ENCODE measurements around the gene DGCR8.

DGCR8 gene

DNA sequence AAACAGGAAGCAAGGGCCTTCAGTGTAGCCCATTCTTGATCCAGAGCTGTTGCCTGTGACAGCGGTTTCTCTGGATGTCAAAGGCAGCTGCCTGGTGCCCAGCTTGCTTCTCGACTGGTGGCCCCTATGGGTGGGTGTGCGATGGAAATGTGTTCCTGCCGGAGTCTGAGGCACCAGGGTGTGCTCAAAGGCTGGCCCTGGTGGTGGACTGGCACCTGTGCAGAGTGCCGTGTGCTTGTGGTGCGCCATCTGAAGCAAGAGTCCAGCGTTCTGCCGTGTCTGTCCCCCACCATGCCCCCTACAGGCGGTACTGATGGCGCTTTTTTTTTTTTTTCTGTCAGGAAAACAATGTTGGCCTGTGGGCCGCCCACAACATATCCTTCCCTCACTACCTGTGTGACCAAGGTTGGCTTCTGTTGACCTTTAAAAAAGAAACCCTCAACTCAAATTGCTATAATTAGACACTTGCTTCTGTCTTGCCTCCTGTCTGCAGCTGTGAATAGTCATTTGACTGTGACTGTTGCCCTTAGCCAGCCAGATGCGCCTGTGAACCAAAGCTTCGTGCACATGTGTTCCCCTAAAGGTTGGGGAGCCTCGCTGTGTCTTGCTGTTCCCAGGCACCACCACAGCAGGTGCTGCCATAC is 31.1 kb downstream of the DGCR8 start:
- TF ChIP-seq, protein P1, sequence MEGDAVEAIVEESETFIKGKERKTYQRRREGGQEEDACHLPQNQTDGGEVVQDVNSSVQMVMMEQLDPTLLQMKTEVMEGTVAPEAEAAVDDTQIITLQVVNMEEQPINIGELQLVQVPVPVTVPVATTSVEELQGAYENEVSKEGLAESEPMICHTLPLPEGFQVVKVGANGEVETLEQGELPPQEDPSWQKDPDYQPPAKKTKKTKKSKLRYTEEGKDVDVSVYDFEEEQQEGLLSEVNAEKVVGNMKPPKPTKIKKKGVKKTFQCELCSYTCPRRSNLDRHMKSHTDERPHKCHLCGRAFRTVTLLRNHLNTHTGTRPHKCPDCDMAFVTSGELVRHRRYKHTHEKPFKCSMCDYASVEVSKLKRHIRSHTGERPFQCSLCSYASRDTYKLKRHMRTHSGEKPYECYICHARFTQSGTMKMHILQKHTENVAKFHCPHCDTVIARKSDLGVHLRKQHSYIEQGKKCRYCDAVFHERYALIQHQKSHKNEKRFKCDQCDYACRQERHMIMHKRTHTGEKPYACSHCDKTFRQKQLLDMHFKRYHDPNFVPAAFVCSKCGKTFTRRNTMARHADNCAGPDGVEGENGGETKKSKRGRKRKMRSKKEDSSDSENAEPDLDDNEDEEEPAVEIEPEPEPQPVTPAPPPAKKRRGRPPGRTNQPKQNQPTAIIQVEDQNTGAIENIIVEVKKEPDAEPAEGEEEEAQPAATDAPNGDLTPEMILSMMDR (IDR thresholded peaks at IDR 0.05; ENCODE audit: insufficient read depth, low read length, poor library complexity, severe bottlenecking) = peak; percentile 70
- no peaks in the 10 kb centered on the region for H3K27me3 ChIP-seq (replicated peaks; ENCODE audit: control insufficient read depth, insufficient read depth, low read length)
- H3K4me3 ChIP-seq (replicated peaks; ENCODE audit: low read depth, low read length) = no peak overlapping the region
- peaks cover 52% of the 10 kb centered on the region for H3K36me3 ChIP-seq (ENCODE audit: control insufficient read depth, insufficient read depth, low read length)
- no peak for DNase-seq (ENCODE audit: extremely low read depth, insufficient read length)

DNA sequence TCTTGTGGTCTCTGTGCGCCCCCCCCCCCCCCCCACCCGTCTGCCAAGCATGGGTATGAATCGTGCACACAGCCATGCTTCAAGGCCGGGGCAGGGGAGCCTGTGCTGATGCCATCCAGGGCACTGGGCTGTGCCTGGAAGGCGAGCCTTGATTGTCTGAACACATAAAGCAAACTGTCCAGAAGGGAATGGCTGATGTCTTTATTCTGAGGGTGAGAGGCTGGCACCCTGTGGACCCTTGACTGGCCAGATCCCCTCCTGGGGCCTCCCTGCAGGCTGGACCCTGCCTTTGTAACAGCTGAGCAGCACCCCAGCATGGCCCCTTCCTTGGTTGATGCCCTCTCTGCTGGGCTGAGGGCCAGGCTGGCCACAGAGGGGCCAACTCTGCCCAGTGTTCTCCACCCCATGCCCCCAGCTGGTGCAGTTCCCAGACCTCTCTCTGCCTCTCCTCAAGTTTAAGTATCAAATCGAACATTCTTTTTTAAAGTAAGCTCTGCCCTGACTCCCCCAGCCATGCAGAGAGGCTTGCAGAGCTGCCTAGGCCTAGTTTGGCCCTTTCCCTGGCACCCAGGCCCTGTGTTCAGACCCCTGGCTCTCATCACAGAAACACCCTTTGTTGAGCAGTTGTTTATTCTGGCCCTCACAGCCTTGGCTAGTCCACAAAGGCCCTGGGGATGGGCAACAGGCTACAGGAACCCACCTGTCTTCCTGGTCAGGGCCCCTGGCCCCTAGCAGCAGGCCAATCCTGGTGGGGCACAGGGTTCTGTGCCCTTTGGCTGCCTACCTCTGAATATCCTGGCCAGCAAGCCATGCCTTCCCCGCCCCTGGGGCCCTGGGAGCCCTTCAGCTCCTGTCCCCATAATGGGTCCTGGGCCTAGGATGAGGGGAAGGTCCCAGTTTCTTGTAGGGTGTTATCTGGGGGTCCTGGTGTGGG is 31.9 kb downstream of the DGCR8 start:
- Histone ChIP-seq H3K36me3 (ENCODE audit: control insufficient read depth, insufficient read depth, low read length) (peaks cover 44% of the 10 kb centered on the region), H3K4me3 (replicated peaks; ENCODE audit: low read depth, low read length) (no peak overlapping the region), H3K27me3 (replicated peaks; ENCODE audit: control insufficient read depth, insufficient read depth, low read length) (no peaks in the 10 kb centered on the region)
- DNase-seq (ENCODE audit: extremely low read depth, insufficient read length) = no peak
- TF ChIP-seq, protein P1 (IDR thresholded peaks at IDR 0.05; ENCODE audit: insufficient read depth, low read length, poor library complexity, severe bottlenecking) = no peak

DNA sequence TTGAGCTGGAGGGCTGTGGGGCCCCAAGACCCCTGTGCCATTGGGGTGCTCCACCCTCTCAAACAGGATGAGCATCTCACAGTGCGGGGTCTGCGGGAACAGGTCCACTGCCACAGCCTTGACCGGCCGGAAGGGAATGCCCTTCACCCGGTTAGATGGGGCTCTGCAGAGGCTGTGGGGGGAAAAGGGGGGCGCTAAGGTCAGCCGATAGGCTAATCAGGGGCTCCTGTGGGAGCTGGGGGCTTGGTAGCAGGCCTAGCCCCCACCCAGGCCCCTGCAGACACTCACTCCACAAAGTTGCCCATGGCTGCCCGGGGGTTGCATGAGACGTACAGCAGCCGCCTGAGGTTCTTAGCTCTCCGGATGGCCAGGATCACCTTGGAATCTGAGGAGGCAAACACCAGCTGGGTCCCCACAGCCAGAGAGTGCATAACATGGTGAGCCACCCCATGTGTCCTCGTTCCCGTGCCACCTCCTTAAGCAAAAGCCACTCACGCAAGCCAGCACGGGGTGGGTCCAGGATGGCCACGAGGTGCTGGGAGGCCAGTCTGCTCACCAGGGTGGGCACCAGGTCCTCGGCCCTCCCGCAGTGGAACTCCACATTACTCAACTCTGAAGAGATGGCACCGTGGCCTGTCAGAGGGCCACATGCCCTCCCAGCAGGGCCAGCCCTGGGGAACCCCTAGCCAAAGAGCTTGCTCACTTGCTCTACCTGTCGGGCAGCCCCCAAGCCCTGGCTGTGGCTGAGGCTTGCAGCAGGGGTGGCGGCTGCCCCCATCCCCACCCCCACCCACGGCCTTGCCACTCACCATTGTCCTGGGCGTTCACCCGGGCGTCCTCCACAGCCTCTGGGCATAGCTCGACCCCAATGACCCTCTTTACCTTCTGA is 32.8 kb downstream of the DGCR8 start:
- Histone ChIP-seq H3K27me3 (replicated peaks; ENCODE audit: control insufficient read depth, insufficient read depth, low read length) (no peaks in the 10 kb centered on the region), H3K4me3 (replicated peaks; ENCODE audit: low read depth, low read length) (no peak overlapping the region), H3K36me3 (ENCODE audit: control insufficient read depth, insufficient read depth, low read length) (peaks cover 37% of the 10 kb centered on the region)
- TF ChIP-seq, protein P1 (IDR thresholded peaks at IDR 0.05; ENCODE audit: insufficient read depth, low read length, poor library complexity, severe bottlenecking) = no peak
- no peak for DNase-seq (ENCODE audit: extremely low read depth, insufficient read length)

DNA sequence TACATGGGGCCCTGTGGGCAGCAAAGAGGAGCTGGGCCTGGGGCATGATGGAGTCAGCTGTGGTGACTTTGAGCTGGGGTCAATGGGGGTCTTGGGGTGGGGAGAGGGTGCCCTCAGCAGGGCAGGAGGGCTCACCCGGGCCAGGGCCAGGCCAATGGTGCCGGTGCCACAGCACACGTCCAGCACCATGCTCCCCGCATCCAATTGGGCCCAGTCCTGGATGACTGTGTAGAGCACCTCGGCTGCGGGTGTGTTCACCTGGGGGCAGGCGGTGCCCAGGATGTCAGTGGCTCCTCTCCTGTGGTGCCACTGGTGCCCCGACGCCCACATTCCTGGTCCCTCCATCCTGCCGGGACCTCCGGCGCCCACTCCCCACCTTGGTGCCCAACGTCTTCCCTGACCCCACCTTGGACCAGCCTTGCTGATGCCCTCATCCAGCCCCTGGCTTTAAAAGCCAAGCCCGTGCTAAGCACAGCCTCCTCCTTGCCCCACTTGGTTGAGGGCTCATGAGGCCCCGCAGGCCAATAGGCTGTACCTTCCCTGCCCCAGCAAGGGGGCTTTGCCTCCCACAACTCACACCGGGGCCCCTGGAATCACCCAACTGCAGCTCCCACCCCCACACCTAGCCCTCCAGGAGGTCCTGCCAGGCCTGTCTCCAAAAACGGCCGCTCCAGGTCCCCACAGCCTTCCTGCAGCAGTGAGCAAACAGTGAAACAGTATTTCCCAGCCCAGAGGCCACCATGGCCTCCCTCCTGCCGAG is 33.7 kb downstream of the DGCR8 start:
- no peak for DNase-seq (ENCODE audit: extremely low read depth, insufficient read length)
- Histone ChIP-seq H3K4me3 (replicated peaks; ENCODE audit: low read depth, low read length) (no peak overlapping the region), H3K27me3 (replicated peaks; ENCODE audit: control insufficient read depth, insufficient read depth, low read length) (no peaks in the 10 kb centered on the region), H3K36me3 (ENCODE audit: control insufficient read depth, insufficient read depth, low read length) (peaks cover 33% of the 10 kb centered on the region)
- TF ChIP-seq, protein P1 (IDR thresholded peaks at IDR 0.05; ENCODE audit: insufficient read depth, low read length, poor library complexity, severe bottlenecking) = no peak
